GM12873 (cell line): ENCODE measurements around the gene EIF4E3.

ENCODE experiments used
- CTCF ChIP-seq: IDR thresholded peaks from 2 replicates; pipeline ENCODE4 v1.5.1; 2012; ENCODE audit warnings: low read depth, mild to moderate bottlenecking, moderate library complexity, low read length, control low read depth; ENCODE audit not compliant: insufficient read depth; ENCODE audit errors: missing control alignments

EIF4E3 gene

DNA sequence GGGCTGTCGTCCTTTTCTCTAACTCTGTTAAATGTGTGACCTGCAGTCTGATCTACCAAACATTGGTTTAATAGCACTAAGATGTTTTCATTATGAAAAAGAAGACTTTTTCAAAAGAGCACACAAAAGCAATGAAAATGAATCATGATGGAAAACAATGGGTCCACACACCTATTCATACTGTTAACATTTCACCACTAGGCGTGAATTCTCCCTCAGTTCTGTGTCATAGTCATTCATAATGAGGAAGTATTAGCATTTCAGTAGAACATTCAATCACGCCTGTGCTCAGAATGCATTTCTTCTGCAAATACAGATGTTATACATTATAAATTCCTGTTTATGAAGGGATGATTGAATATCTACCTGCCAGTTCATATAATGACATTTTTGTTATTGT is 35.9 kb downstream of the EIF4E3 start:
- peak; percentile 12 for TF ChIP-seq CTCF

GRCh38 chr3:71688121-71688520 is 37.1 kb downstream of the EIF4E3 start:
- no peak for TF ChIP-seq CTCF

DNA sequence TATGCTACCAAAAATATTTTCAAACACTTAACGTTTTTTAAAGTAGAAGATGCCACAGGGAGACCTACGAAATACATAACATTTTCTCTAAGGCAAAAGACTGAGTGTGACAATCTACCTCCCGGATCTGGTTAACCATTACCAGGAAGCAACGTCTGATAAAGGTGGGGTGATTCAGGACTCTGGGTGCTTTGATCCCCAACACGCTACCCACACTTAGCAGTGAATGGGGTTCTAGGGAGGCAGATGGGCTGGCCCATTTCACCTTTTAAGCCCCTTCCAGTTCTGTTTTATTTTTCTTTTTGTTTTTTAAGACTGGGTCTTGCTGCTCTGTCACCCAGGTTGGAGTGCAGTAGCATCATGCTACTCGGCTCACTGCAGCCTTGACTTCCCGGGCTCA is 39.5 kb downstream of the EIF4E3 start:
- TF ChIP-seq CTCF, result no peak

- no peak for TF ChIP-seq CTCF
Measured at GRCh38 chr3:71684757-71685386, 40.3 kb downstream of the EIF4E3 start.

DNA sequence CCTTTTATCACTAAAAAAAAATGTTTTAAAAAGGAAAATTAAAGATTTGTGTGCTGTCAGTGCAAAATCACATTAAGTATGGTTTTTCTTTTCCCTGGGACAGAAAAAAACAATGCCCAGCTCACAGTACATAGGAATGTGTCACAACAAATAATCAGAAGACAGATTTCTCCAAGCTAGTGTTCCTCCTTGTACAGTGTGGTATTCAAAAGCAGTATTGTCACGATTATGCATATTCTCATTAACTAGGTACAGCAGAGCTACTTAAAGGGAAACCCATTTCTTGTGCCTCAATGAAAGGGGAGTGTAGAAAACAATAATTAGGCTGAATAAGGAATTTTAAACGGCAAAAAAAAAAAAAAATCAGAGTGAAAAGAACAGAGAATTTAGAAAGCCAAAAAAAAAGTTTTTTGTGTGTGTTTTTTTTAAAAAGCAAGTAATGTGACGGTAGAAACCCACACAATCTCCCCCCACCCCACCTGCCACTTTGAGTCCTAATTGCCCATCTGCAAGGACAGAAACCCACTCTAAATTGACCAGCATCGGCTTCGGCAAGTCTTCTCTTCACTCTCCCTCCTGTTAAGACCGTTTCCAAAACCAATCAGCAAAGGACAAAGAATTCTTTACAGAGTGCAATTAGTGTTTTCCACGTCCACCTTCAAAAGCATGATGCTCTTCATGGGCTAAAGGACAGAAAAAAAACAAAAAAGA is 41.0 kb downstream of the EIF4E3 start:
- no peak for TF ChIP-seq CTCF

- TF ChIP-seq CTCF, result peak; percentile 77
Measured at GRCh38 chr3:71681224-71681668, 44.0 kb downstream of the EIF4E3 start.

DNA sequence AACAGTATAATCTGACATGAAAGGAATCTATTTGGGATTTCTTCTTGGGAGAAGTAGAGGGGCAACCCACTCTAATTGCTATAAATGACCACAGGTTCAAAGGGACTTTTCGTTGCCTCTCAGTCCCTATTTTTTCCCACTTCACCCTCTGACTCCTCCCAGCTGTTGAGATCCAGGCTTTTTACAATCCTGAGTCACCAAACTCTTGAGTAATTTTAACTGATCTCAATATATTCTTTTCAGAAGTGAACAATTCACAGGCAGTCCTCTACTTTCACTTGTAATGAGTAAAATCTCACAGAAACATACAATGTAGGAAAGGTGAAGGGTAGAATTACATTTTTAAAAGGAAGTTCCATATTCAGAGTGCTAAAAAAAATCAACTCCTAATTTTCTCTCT is 44.6 kb downstream of the EIF4E3 start:
- no peak for TF ChIP-seq CTCF
